IPS-18c (cell line): ENCODE data around the gene SMARCD2.
A peak's percentile ranks its signal among the peaks of the same experiment; 100 is the strongest.
"Not testable (repeated sequence)": the region's sequence is repeated elsewhere in the genome, so short reads cannot be mapped to it uniquely, and the experiment has no call there.

Experiments
- H3K4me3 ChIP-seq: 2 replicates; pipeline ENCODE4 v1.7.0; 2013; ENCODE audit warnings: low read depth, mild to moderate bottlenecking, low read length, moderate library complexity; ENCODE audit not compliant: insufficient read depth
- H3K9me3 ChIP-seq: one replicate; pipeline ENCODE4 v1.6.1; 2013; ENCODE audit warnings: mild to moderate bottlenecking, low read length, moderate library complexity; ENCODE audit not compliant: control insufficient read depth, insufficient read depth

The SMARCD2 gene

DNA sequence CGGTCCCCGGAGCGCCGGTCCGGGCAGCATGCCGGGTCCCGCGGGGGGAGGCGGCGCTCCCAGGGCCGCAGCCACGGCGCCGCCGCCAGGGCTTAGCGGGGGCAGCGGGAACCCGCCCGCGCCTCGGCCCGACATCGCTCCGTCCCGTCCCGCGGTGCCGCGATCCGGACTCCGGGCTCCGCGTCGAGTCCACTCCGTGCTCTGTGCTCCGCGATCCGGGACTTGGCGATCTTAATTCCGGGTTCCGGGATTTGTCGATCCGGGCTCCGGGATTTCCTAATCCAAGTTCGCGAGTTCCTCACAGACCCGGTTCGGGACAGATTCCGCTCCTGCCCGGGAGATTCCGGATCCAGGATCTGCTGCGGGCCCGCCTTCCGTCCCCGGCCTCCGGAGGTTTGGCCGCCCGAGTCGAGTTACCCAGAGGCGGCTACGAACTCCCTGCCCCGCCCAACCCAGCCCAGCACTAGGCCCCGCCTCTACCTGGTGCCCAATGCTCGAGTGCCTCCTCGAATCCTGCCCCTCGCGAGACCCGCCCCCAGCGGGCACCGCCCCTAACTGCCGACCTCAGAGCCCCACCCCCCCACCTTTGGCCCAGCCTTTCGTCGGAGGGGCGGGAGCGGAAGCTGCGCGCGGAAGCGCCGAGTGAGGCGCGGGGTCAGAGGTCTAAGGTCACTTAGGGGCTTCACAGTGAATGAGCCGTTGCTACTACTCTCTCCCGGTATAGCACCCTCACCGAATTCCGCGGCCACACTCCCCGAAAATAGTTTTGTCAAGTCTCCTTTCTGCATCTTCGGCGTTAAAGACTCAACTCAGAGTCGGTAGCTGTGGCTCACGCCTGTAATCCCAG, at the start of gene SMARCD2:
Gene SMARCD2, minus strand, starts transcription at position 146 of the 847 bp plus-strand sequence. Its CDS starts 11 bp downstream, at position 135.
- peak within 1 kb of the TSS; percentile 77 for H3K4me3 ChIP-seq
- no peaks in the 10 kb centered on the region for H3K9me3 ChIP-seq

DNA sequence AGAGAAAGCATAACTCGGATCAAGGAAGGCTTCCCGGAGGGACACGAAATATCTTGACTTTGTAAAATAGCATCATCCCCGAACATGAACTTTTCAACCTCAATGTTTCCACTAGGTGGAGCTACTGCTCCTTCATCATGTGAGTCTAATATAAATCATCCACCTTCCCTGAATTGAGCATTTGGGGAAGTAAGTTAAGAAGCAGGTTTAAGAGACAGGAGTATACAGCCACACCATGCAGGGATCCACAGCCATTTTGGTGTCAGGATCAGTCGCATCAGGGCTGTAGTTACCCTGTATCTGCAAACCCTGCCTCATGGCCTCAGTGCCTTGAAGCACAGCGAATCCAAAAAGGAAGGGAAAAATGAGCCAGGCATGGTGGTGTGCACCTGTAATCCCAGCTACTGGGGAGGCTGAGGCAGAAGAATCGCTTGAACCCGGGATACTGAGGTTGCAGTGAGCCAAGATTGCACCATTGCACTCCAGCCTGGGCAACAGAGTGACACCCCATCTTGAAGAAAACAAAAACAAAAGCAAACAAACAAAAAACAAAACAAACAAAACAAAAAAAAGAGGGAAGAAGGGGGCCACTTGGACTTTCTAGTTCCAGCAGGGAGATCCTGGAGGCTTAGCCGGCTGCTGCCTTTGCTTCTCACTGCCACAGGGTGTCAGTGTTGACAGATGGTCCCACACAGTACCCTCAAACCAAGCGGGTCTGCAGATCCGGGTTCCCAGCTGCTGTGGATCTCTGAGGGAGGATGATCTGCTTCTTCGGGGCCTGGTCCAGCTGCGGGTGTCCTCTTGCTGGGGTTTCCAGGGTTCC, 46.8 kb upstream of the SMARCD2 start:
- not testable (repeated sequence) for H3K4me3 ChIP-seq, H3K9me3 ChIP-seq

DNA sequence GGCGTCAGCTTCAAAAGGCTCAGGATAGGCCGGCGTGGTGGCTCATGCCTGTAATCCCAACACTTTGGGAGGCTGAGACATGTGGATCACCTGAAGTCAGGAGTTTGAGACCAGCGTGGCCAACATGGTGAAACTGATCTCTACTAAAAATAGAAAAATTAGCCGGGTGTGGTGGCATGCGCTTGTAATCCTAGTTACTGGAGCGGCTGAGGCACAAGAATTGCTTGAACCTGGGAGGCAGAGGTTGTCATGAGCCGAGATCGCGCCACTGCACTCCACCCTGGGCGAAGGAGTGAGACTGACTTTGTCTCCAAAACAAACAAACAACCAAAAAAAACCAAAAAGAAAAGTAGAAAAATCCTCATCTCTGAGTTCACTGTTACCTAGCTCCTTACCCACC, 42.6 kb upstream of the SMARCD2 start:
- not testable (repeated sequence) for H3K4me3 ChIP-seq, H3K9me3 ChIP-seq

DNA sequence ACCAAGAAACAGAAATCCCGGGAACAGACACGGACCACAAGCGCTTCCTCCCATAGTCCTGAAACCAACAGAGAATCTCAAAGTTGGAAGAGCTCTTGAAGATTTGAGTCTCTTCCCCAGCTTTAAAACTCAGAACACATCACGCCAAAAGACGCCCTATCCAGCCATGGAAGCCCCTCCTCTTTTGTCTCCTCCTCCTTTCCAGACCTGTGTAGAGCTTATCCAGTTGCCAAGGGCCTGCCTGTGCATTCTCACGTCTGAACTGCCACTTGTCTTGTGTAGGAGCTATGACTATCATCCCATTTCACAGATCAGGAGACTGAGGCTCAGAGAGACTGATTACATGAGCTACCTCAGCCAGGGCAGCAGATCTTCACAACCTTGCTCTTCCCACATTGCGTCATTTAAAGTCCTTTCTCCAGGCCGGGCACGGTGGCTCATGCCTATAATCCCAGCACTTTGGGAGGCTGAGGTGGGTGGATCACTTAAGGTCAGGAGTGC, 40.2 kb upstream of the SMARCD2 start:
- H3K4me3 ChIP-seq, H3K9me3 ChIP-seq: not testable (repeated sequence)

DNA sequence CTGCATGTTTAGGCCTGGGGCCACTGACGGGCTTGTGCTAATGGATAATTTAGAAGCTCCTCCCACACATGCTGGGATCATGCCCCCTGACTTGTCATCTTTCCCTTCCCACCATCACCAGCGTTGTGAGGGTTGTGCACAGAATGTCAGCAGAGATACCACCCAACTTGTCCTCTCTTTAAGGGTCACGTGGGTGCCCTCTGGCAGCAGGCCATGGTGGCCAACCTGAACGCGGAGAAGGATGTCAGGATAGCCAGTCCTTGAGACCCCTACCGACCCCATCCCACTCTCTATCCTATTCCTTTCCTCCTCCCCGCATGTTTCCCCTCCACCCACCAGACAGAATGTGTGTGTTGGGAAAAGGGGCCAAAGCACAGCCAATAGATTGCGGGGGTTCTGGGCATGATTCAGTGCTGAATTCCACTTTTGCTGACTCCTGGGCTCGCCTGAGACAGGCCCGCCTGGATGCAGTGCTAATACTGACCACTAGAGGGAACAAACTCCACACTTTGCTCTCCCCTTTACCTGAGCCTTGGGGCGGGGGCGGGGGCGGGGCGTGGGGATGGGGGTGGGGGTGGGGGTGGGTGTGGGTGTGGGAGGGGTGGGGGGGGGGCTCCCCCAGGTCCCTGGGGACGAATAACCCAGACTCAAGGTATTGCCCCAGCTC, 39.6 kb upstream of the SMARCD2 start, which contains the start of gene GH2:
Gene GH2, minus strand, starts transcription at position 10 of the 667 bp plus-strand sequence. CDS start 143 bp downstream, outside the sequence.
- H3K4me3 ChIP-seq = no peak within 1 kb of the TSS

DNA sequence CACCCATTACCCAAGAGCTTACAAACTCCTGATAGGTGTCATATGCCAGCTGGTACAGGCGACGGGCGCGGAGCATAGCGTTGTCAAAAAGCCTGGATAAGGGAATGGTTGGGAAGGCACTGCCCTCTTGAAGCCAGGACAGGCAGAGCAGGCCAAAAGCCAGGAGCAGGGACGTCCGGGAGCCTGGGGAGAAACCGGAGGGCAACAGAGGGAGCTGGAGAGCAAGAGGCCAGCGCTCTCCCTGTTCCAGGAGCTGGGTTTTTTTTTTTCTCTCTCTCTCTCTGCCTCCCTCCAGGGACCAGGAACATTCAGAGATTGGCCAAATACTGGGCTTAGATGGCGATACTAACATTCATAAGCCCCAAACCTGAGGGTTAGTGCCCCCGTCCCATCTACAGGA, 38.9 kb upstream of the SMARCD2 start:
- H3K4me3 ChIP-seq, H3K9me3 ChIP-seq: not testable (repeated sequence)

More for the DNA sequence above, 39.6 kb upstream of the SMARCD2 start, which contains the start of gene GH2:
- no peaks in the 10 kb centered on the region for H3K9me3 ChIP-seq

DNA sequence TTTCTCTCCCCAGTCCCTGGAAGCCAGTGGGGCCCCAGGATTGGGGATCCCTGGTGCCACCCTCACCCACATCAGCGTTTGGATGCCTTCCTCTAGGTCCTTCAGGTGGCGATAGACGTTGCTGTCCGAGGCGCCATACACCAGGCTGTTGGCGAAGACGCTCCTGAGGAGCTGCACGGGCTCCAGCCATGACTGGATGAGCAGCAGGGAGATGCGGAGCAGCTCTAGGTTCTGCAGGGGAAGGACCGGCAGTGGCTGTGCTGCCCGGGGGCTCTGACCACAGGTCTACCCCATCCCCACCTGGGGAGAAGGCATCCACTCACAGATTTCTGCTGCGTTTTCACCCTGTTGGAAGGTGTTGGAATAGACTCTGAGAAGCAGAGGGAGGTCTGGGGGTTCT, 38.2 kb upstream of the SMARCD2 start:
- Histone ChIP-seq H3K4me3 (no peak overlapping the region), H3K9me3 (no peaks in the 10 kb centered on the region)

DNA sequence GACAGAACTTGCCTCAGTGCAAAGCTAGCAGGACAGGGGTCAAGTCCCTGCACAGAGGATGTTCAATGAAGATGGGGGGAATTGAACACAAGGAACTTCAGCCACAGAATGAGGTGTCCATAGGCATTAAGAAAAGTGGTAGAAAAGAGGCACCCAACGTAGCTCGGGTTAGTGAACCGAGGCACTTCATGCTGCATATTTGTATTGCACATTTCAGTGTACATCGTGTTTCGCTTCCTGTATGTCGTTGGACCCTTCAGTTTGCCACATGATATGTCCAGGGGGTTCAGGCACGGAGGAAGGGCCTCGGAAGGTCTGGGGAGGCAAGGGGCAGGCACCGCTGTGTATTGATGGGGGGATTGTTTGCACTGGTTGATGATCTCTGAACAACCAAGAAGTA, 35.9 kb upstream of the SMARCD2 start:
- H3K9me3 ChIP-seq, H3K4me3 ChIP-seq: not testable (repeated sequence)

DNA sequence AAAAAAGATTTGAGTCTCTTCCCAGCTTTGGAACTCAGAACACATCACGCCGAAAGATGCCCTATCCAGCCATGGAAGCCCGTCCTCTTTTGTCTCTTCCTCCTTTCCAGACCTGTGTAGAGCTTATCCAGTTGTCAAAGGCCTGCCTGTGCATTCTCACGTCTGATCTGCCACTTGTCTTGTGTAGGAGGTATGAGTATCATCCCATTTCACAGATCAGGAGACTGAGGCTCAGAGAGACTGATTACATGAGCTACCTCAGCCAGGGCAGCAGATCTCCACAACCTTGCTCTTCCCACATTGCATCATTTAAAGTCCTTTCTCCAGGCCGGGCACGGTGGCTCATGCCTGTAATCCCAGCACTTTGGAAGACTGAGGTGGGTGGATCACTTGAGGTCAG, 32.2 kb upstream of the SMARCD2 start:
- not testable (repeated sequence) for H3K9me3 ChIP-seq, H3K4me3 ChIP-seq

DNA sequence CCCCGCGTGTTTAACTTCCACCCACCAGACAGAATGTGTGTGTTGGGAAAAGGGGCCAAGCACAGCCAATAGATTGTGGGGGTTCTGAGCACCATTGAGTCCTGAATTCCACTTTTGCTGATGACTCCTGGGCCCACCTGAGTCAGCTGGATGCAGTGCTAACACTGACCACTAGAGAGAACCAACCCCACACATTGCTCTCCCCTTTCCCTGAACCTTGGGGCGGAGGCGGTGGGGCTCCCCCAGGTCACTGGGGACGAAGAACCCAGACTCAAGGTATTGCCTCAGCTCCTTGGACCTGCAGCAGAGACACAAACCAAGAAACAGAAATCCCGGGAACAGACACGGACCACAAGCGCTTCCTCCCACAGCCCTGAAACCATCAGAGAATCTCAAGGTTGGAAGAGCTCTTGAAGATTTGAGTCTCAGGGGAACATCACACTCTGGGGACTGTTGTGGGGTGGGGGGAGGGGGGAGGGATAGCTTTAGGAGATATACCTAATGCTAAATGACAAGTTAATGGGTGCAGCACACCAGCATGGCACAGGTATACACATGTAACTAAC, 31.7 kb upstream of the SMARCD2 start:
- not testable (repeated sequence) for H3K4me3 ChIP-seq, H3K9me3 ChIP-seq

DNA sequence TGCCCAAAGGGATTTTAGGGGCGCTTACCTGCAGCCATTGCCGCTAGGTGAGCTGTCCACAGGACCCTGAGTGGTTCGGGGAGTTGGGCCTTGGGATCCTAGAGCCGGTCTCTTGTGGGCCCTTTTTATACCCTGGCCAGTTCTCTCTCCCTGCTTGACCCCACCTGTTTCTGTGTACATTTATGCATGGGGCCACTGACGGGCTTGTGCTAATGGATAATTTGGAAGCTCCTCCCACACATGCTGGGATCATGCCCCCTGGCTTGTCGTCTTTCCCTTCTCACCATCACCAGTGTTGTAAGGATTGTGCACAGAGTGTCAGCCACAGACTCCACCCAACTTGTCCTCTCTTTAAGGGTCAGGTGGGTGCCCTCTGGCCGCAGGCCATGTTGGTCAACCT, 31.1 kb upstream of the SMARCD2 start, which contains the start of gene CSH2:
Gene CSH2, minus strand, starts transcription at position 101 of the 400 bp plus-strand sequence. Its CDS starts 63 bp downstream, at position 38.
- not testable (repeated sequence) for H3K4me3 ChIP-seq, H3K9me3 ChIP-seq

DNA sequence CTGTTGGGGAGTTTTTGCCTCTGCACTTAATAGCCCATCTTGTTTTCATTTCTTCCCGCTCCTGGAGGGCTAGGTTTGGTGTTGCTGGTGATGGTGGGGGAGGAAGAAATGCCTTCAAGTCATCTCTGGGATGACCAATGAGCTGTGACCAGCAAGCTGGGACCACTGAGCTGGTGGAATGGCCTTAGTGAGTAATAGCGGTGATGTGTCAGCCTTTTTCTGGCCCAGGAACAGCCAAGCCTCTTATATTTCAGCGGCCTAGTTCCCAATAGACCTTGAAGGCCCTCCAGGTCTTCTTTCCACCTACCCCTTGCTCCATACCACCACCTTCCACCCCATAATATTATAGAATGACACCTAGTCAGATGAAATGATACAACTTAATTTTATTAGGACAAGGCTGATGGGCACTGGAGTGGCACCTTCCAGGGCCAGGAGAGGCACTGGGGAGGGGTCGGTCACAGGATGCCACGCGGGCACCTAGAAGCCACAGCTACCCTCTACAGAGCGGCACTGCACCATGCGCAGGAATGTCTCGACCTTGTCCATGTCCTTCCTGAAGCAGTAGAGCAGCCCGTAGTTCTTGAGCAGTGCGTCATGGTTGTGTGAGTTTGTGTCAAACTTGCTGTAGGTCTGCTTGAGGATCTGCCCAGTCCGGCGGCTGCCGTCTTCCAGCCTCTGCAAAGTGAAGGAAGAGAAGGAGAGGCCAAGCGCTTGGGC, 29.3 kb upstream of the SMARCD2 start:
- H3K9me3 ChIP-seq, H3K4me3 ChIP-seq: not testable (repeated sequence)

DNA sequence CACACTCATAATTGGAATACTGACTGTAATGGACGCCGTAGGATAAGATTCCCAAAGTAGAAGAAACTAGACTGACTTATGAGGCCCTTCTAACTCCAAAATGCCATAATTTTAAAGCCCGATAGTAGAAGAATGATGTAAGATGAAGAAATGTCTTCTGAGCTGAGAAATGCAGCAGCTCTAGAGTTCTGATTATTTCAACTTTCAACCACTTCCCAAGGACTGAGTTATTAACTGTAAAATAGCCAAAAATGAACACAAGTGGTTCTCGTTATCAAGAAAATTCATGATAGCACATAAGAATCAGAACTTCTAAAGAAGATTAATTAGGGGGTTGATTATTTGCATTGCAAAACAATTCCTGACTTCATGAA, 27.8 kb upstream of the SMARCD2 start:
- not testable (repeated sequence) for H3K9me3 ChIP-seq, H3K4me3 ChIP-seq

DNA sequence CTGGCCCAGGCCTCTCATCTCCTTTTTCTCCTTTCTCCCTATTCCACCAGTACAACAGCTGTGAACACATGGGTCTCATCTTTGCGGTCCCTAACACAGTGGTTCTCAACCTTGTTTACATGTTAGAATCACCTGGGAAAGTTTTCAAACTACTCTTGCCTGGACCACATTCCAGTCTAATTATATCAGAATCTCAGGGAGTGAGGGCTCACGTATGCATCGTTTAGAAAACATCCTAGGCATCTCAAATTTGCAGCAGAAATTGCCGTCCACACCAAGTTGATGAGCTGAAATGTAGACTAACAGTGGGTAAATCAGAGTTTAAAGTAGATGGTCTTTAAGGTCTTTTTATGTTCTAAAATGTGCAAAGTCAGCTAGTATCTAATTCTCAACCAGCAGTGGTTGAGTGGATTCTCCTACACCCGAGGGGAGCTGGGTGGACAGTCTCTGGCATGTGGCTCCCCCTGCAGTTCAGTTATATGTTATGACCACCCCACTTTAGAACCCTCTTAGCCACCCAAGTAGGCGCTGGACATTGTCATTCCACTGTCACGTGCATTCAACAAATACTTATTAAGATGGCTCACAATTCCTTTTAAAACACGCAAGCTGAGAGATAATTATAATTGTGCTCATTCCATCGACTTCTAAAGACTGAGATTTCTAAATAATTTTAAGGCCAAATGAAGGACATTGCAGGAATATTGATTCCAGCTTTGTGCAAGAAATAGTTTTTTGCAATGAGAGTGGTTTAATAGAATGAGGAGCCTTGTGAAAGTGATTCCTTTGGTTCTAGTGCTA, 27.2 kb upstream of the SMARCD2 start:
- H3K9me3 ChIP-seq, H3K4me3 ChIP-seq: not testable (repeated sequence)

DNA sequence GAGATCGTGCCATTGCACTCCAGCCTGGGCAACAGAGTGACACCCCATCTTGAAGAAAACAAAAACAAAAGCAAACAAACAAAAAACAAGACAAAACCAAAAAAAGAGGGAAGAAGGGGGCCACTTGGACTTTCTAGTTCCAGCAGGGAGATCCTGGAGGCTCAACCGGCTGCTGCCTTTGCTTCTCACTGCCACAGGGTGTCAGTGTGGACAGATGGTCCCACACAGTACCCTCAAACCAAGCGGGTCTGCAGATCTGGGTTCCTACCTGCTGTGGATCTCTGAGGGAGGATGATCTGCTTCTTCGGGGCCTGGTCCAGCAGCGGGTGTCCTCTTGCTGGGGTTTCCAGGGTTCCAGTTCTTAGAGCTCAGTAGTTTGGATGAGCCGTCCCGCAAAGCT, 24.1 kb upstream of the SMARCD2 start:
- not testable (repeated sequence) for H3K4me3 ChIP-seq

DNA sequence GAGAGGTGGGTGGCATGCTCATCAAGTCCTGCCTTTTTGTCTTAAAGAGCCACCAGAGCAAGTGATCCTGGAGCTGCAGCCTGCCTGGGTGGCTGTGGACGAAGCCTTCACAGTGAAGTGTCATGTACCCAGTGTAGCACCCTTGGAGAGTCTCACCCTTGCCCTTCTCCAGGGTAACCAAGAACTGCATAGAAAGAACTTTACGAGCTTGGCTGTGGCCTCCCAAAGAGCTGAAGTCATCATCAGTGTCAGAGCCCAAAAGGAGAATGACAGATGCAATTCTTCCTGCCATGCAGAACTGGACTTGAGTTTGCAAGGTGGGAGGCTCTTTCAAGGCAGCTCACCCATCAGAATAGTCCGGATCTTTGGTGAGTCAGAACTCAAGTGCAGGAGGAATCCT, 16.8 kb upstream of the SMARCD2 start:
- H3K4me3 ChIP-seq = no peak overlapping the region
- no peaks in the 10 kb centered on the region for H3K9me3 ChIP-seq

More for the DNA sequence above, 24.1 kb upstream of the SMARCD2 start:
- not testable (repeated sequence) for H3K9me3 ChIP-seq
